GM13977 (cell line): ENCODE results near the gene ATOH8.

Experiments
- DNase-seq: peaks from one replicate; pipeline ENCODE4 v3.0.0; 2012; ENCODE audit warnings: low spot score
- in situ Hi-C: fragments of 300-500 bp; cut with MboI; formaldehyde crosslinking; loops from one replicate; pipeline ENCODE4 v1.12.0; 2022; ENCODE audit warnings: low sequenced_read_pairs, low pct_unique_long_range_greater_than_20kb, mixed read lengths, inconsistent platforms; ENCODE audit not compliant: unreplicated experiment
- TF ChIP-seq, protein P1 (sequence below): IDR thresholded peaks from 2 replicates; pipeline ENCODE4 v1.5.1; 2012; ENCODE audit warnings: mild to moderate bottlenecking, control low read depth; ENCODE audit not compliant: insufficient read depth; ENCODE audit errors: extremely low read depth, missing control alignments

The ATOH8 gene

GRCh38 chr2:85811180-85812093 is 57.6 kb downstream of the ATOH8 start:
- in situ Hi-C loops = loop anchor here (5.0 kb wide), 1 partner anchor 74 kb away; no protein-coding TSS in a partner anchor
- TF ChIP-seq, protein P1, sequence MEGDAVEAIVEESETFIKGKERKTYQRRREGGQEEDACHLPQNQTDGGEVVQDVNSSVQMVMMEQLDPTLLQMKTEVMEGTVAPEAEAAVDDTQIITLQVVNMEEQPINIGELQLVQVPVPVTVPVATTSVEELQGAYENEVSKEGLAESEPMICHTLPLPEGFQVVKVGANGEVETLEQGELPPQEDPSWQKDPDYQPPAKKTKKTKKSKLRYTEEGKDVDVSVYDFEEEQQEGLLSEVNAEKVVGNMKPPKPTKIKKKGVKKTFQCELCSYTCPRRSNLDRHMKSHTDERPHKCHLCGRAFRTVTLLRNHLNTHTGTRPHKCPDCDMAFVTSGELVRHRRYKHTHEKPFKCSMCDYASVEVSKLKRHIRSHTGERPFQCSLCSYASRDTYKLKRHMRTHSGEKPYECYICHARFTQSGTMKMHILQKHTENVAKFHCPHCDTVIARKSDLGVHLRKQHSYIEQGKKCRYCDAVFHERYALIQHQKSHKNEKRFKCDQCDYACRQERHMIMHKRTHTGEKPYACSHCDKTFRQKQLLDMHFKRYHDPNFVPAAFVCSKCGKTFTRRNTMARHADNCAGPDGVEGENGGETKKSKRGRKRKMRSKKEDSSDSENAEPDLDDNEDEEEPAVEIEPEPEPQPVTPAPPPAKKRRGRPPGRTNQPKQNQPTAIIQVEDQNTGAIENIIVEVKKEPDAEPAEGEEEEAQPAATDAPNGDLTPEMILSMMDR = no peak
- no peak for DNase-seq

DNA sequence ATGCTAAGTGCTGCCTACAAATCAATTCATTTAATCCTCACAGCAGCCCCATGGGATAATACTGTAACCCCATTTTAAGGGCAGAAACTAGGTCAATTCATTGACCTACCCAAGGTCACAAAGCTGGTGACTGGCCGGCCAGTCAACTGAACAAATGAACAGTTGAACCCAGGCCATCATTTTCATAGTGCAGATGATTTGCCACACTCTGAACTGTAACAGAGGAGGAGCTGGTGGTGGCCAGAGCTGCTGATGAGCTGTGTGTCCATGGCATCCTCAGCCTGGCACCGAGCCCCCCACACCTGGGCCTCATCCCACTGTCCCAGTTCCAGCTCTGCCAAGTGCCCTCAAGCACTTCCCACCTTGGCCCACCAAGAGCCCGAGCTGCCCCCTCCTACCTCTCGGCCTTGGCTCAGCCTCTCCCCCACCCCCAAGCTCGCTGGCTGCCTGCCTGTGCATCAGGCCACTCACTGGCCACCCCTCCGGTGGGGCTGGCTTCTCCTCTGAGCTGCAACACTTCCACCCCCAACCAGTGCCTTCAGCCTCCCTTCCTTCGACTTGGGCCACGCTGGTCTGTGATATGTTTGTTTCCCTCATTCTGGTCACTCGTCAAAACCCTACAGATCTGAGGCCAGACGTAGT is 58.4 kb downstream of the ATOH8 start:
- in situ Hi-C loops = loop anchor here (5.0 kb wide), 1 partner anchor 75 kb away; no protein-coding TSS in a partner anchor
- TF ChIP-seq, protein P1 = no peak
- DNase-seq = no peak

DNA sequence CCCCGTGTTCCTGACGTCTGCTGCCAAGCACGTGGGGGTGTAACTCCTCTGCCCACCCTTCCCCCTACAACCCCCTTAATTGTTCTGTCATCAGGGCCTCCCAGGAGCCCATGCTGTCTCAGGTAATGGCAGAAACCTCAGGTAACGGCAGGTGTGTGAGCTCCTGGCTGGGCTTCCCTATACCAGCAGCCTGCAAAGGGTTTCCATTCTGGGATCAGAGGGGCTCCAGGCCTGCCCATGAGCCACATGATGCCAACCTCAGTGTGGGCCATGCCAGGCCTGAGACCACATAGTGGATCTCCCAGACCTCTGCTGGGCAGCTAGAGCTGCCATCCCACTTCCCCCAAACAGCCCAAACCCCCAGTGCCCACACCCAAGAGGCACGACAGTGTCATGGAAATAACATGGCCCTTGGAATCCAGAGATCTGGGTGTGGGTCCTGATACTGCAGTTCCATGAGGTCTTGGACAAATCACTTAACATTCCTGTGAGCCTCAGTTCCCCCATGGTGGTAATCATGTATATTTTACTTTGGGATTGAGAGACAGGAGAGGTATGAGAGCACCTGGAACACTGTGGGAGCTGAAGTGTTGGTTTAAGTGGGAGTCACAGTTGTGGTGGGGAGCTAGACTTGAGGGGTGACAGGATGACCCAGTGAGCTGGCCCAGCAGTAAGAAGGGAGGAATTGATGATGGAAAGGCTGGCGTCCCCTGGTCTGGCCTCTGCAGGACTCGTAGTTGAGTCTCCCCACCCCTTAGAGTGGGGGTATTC is 59.6 kb downstream of the ATOH8 start:
- no peak for DNase-seq
- TF ChIP-seq, protein P1 = no peak
- in situ Hi-C loops = loop anchor here (5.0 kb wide), 1 partner anchor 76 kb away; no protein-coding TSS in a partner anchor

- in situ Hi-C loops = loop anchor here (5.0 kb wide), 1 partner anchor 77 kb away; no protein-coding TSS in a partner anchor
- DNase-seq = peak; percentile 90
- TF ChIP-seq, protein P1 = peak; percentile 98
These were observed 60.4 kb downstream of the ATOH8 start for GRCh38 chr2:85813982-85814801.

DNA sequence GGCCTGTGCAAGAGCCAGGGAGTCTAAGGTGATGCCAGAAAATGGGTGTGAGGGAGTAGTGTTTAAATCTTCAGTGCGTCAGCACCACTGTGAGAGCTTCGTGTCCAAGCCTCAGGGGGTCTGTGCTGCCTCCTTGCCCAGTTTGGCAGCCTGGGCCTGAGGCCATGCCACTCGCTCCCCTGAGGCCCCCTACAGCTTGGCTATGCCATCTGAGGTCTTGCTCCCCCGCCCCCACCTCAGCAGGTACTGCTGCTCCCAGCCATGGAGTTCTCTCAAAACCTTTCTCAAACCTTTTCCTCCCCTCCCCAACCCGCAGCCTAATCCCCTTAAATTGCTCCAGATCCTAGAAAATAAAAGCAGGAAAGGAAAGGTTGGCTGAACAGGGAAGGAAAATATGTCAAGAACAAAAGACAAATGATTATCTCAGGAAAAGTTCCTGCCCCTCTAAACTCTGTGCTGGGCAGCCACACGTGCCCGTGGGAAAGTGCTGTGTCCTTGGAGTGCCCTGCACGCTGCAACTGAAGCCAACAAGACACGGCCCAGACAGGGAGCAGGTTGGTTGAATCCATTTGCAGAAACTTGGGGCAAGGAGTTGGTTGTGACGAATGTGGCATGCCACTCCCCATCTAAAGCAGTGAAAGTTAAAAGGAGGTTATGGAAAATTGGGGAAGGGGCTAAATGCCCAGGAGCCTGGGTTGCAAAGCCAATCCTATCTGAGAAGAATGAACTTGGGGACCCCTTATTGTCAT is 61.2 kb downstream of the ATOH8 start:
- no peak for DNase-seq
- TF ChIP-seq, protein P1 = no peak
- in situ Hi-C loops = loop anchor here (5.0 kb wide), 1 partner anchor 78 kb away; no protein-coding TSS in a partner anchor
